ENCODE measurements around the gene FAM9A. TPM values are rescaled to one million over a fixed set of nuclear protein-coding genes. Genes with fewer than 3 reads are reported as not detected.
"Not testable (repeated sequence)": the region's sequence is repeated elsewhere in the genome, so short reads cannot be mapped to it uniquely, and the experiment has no call there.

The FAM9A gene
- total RNA-seq, 1 experiment from 2014 or later: not detected

GRCh38 chrX:8787119-8787518 lies 14.1 kb downstream of the FAM9A start:
- POLR2A ChIA-PET (ENCODE audit: low non-redundant PET); H3K27ac ChIP-seq (ENCODE audit: low read depth, low read length, poor library complexity, severe bottlenecking); DNase-seq (ENCODE audit: low spot score); BruUV-seq (replicated peaks); H3K27me3 ChIP-seq (replicated peaks; ENCODE audit: insufficient read depth, low read depth, low read length, poor library complexity); H3K36me3 ChIP-seq (ENCODE audit: insufficient read depth, low read length, poor library complexity, severe bottlenecking); H3K4me1 ChIP-seq (ENCODE audit: insufficient read depth, low read length, poor library complexity, severe bottlenecking); H3K9me3 ChIP-seq (ENCODE audit: low read depth, low read length, poor library complexity, severe bottlenecking); CTCF ChIA-PET; intact Hi-C loops (cut with micrococcal nuclease; ENCODE audit: unreplicated experiment); H3K4me3 ChIP-seq (ENCODE audit: low read depth, low read length, poor library complexity, severe bottlenecking): not testable (repeated sequence)

- ChIA-PET CTCF (no interaction called here), POLR2A (ENCODE audit: low non-redundant PET) (no interaction called here)
- intact Hi-C loops (cut with micrococcal nuclease; ENCODE audit: unreplicated experiment): no loop called here
- H3K27ac ChIP-seq (ENCODE audit: low read depth, low read length, poor library complexity, severe bottlenecking): no peak overlapping the region
- H3K27me3 ChIP-seq (replicated peaks; ENCODE audit: insufficient read depth, low read depth, low read length, poor library complexity): no peaks in the 10 kb centered on the region
- no peaks in the 10 kb centered on the region for H3K9me3 ChIP-seq (ENCODE audit: low read depth, low read length, poor library complexity, severe bottlenecking)
- TF ChIP-seq EZH2 (IDR thresholded peaks at IDR 0.05; ENCODE audit: borderline replicate concordance, low read depth, low read length, poor library complexity, severe bottlenecking) (no peak), CTCF (conservative IDR thresholded peaks at IDR 0.05; ENCODE audit: low read depth, low read length) (no peak)
- H3K36me3 ChIP-seq (ENCODE audit: insufficient read depth, low read length, poor library complexity, severe bottlenecking): no peaks in the 10 kb centered on the region
- BruUV-seq (replicated peaks): no TSS peak
- H3K4me3 ChIP-seq (ENCODE audit: low read depth, low read length, poor library complexity, severe bottlenecking): no peak overlapping the region
- H3K4me1 ChIP-seq (ENCODE audit: insufficient read depth, low read length, poor library complexity, severe bottlenecking): no peaks in the 10 kb centered on the region
- no peak for DNase-seq (ENCODE audit: low spot score)
Observed at GRCh38 chrX:8784162-8784561, 17.0 kb downstream of the FAM9A start.

GRCh38 chrX:8783714-8784098 lies 17.5 kb downstream of the FAM9A start:
- H3K36me3 ChIP-seq (ENCODE audit: insufficient read depth, low read length, poor library complexity, severe bottlenecking): no peaks in the 10 kb centered on the region
- no peak overlapping the region for H3K27ac ChIP-seq (ENCODE audit: low read depth, low read length, poor library complexity, severe bottlenecking)
- H3K4me3 ChIP-seq (ENCODE audit: low read depth, low read length, poor library complexity, severe bottlenecking): no peak overlapping the region
- ChIA-PET CTCF (no interaction called here), POLR2A (ENCODE audit: low non-redundant PET) (no interaction called here)
- TF ChIP-seq EZH2 (IDR thresholded peaks at IDR 0.05; ENCODE audit: borderline replicate concordance, low read depth, low read length, poor library complexity, severe bottlenecking) (no peak), CTCF (conservative IDR thresholded peaks at IDR 0.05; ENCODE audit: low read depth, low read length) (no peak)
- BruUV-seq (replicated peaks): no TSS peak
- H3K9me3 ChIP-seq (ENCODE audit: low read depth, low read length, poor library complexity, severe bottlenecking): no peaks in the 10 kb centered on the region
- H3K27me3 ChIP-seq (replicated peaks; ENCODE audit: insufficient read depth, low read depth, low read length, poor library complexity): no peaks in the 10 kb centered on the region
- no peak for DNase-seq (ENCODE audit: low spot score)
- no peaks in the 10 kb centered on the region for H3K4me1 ChIP-seq (ENCODE audit: insufficient read depth, low read length, poor library complexity, severe bottlenecking)
- intact Hi-C loops (cut with micrococcal nuclease; ENCODE audit: unreplicated experiment): no loop called here

GRCh38 chrX:8783097-8783713 lies 18.0 kb downstream of the FAM9A start:
- POLR2A ChIA-PET (ENCODE audit: low non-redundant PET): interaction anchor here (0.6 kb wide), 1 partner anchor 358 kb away, joined by 4 read pairs; no protein-coding TSS in a partner anchor

More at GRCh38 chrX:8783097-8783713, 18.0 kb downstream of the FAM9A start:
- Histone ChIP-seq H3K27ac (ENCODE audit: low read depth, low read length, poor library complexity, severe bottlenecking) (no peak overlapping the region), H3K4me3 (ENCODE audit: low read depth, low read length, poor library complexity, severe bottlenecking) (no peak overlapping the region), H3K4me1 (ENCODE audit: insufficient read depth, low read length, poor library complexity, severe bottlenecking) (no peaks in the 10 kb centered on the region), H3K9me3 (ENCODE audit: low read depth, low read length, poor library complexity, severe bottlenecking) (no peaks in the 10 kb centered on the region), H3K27me3 (replicated peaks; ENCODE audit: insufficient read depth, low read depth, low read length, poor library complexity) (no peaks in the 10 kb centered on the region), H3K36me3 (ENCODE audit: insufficient read depth, low read length, poor library complexity, severe bottlenecking) (no peaks in the 10 kb centered on the region)
- DNase-seq (ENCODE audit: low spot score): peak; percentile 46
- TF ChIP-seq EZH2 (IDR thresholded peaks at IDR 0.05; ENCODE audit: borderline replicate concordance, low read depth, low read length, poor library complexity, severe bottlenecking) (no peak), CTCF (conservative IDR thresholded peaks at IDR 0.05; ENCODE audit: low read depth, low read length) (peak; percentile 77)
- CTCF ChIA-PET: interaction anchor here (1.0 kb wide), 1 partner anchor 14 kb away, joined by 3 read pairs; no protein-coding TSS in a partner anchor
- BruUV-seq (replicated peaks): no TSS peak
- intact Hi-C loops (cut with micrococcal nuclease; ENCODE audit: unreplicated experiment): no loop called here
